Measurements from ENCODE around the gene IGFBP1. TPM values are rescaled to one million over a fixed set of nuclear protein-coding genes. Genes with fewer than 3 reads are reported as not detected.

IGFBP1 gene
- total and polyA plus RNA-seq, 2 of the 13 experiments (the other 11 are each of a cell fraction or from before 2014, with no cell fraction given) = 5.4 to 885 TPM

DNA sequence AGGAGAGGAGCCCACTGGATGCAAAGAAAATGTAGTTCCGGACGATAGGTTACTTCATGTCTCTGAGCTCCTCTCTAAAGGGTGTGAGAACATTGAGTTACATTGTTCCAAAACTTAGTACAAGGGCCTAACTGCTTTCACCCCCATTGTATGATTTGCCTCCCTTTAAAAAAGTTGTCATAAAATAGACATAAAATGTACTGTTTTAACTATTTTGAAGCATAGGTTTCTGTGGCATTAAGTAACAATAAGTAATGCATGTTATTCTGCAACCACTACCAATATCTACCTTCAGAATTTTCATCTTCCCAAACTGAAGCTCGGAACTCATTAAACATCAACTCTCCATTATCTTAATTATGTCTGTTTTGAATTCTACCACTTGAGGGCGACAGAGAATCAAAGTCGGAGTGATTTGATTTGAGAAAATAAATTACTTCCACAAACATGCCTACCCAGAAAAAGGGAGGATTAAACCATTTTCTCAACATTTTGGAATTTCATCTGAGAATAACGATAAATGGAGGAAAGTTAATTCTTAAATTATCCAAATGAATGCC is 2.7 kb downstream of the IGFBP1 start (continued):
- TF ChIP-seq RARG (CRISPR knock-in tag; IDR thresholded peaks at IDR 0.05; ENCODE audit: low read depth) (no peak), FOXC1 (CRISPR knock-in tag; IDR thresholded peaks at IDR 0.05; ENCODE audit: borderline replicate concordance) (no peak), NFIC (IDR thresholded peaks at IDR 0.05; ENCODE audit: low read length) (no peak), IKZF1 (IDR thresholded peaks at IDR 0.05) (no peak)
- TF ChIP-seq, protein P1, sequence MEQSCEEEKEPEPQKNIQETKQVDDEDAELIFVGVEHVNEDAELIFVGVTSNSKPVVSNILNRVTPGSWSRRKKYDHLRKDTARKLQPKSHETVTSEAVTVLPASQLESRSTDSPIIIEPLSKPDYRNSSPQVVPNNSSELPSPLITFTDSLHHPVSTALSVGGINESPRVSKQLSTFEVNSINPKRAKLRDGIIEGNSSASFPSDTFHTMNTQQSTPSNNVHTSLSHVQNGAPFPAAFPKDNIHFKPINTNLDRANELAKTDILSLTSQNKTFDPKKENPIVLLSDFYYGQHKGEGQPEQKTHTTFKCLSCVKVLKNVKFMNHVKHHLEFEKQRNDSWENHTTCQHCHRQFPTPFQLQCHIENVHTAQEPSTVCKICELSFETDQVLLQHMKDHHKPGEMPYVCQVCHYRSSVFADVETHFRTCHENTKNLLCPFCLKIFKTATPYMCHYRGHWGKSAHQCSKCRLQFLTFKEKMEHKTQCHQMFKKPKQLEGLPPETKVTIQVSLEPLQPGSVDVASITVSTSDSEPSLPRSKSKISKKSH (CRISPR knock-in tag; IDR thresholded peaks at IDR 0.05; ENCODE audit: borderline replicate concordance) = no peak

DNA sequence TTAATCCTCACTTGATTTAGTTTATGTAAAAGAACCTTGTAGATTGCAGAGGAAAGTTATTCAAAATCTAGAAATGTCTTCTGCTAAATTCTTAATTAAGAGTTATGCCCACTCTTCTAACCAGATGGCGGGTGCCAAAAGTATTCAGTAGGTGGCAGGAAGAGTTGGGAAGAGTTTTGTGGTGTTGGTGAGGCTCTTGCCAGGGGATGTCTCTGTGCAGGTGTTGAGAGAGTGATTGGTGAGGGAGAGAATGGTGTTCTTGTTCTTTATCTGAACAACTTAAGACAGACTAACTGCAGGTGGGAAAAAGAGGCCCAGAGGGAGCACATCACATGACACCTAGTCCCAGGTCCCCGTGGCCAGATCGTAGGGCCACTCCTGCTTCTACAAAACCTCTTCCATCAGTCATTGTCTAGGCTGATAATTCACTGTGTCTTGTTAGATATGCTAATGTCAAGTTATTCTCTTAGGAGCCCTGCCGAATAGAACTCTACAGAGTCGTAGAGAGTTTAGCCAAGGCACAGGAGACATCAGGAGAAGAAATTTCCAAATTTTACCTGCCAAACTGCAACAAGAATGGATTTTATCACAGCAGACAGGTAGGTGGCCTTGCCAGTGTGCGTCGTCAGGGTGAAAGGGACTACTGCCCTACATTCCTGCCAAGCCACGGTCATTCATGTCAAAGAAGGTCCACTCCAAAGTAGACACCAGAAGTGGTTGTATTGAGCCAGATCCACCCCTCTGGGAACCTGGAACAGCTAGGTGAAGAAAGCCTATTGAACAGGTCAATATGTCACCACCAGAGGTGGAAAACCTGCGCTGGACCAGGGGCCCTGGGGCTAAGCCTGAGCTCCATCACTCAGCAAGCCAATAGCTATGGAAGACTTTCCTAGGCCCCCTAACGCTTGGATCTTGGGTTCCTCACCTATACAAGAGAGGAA is 3.4 kb downstream of the IGFBP1 start:
- TSS peak; percentile 37 for BruUV-seq (replicated peaks)
- ATAC-seq = no peak
- Histone ChIP-seq H3K9me3 (ENCODE audit: low read length) (no peaks in the 10 kb centered on the region), H3K9ac (ENCODE audit: insufficient read depth, low read depth, low read length) (no peak overlapping the region), H3K36me3 (replicated peaks in 1 of 2; ENCODE audit: control insufficient read depth in 1 of 2, insufficient read depth in 2 of 2, low read length in 2 of 2) (peaks cover 0 to 19% of the 10 kb centered on the region in 2 experiments; a peak in 4 of 5 replicates), H4K20me1 (ENCODE audit: insufficient read depth, low read length) (peaks cover 40% of the 10 kb centered on the region), H3K4me1 (ENCODE audit: insufficient read depth, low read length) (peaks cover 60% of the 10 kb centered on the region), H3K4me3 (replicated peaks in 1 of 3; ENCODE audit: insufficient read depth in 1 of 3, low read depth in 2 of 3, low read length in 3 of 3) (peak overlapping the region in 2 of 3 experiments; percentile 0 to 61; a peak in 1 of 6 replicates), H3K79me2 (ENCODE audit: insufficient read depth, low read length) (peaks cover 11% of the 10 kb centered on the region), H3K27ac (ENCODE audit: extremely low read length, insufficient read depth, low read length) (peak overlapping the region; percentile 99), H3K4me2 (ENCODE audit: low read depth, low read length) (peak overlapping the region; percentile 98), H2AFZ (ENCODE audit: low read length) (no peak overlapping the region), H3K27me3 (ENCODE audit: control insufficient read depth in 1 of 2, insufficient read depth in 2 of 2, low read length in 2 of 2) (no peaks in the 10 kb centered on the region; a peak in 1 of 5 replicates)
- ChIA-PET POLR2A (interaction anchor here (0.9 to 7.2 kb wide), 10 partner anchors 8 to 1895 kb away, joined by 3 to 118 read pairs (median 13); partner anchors contain the start of genes CCDC201 and IGFBP3), CTCF (ENCODE audit: low intra/inter-chr PET ratio, low total read pairs) (interaction anchor here (1.2 to 1.9 kb wide), 2 partner anchors 19 to 21 kb away, joined by 4 to 11 read pairs; partner anchors contain the start of gene CCDC201)
- in situ Hi-C loops (cut with HindIII; ENCODE audit: extremely low pct_ligation_motif_present, low pct_unique_long_range_greater_than_20kb) = no loop called here
- no peak for FAIRE-seq
- no peak for DNase-seq (ENCODE audit: low spot score)
- WGBS (ENCODE audit: low lambda C conversion rate) = 85% methylated on average over 10 of the region's 10 CpGs
- intact Hi-C loops (cut with micrococcal nuclease; ENCODE audit: unreplicated experiment) = no loop called here
- TF ChIP-seq, protein P2, sequence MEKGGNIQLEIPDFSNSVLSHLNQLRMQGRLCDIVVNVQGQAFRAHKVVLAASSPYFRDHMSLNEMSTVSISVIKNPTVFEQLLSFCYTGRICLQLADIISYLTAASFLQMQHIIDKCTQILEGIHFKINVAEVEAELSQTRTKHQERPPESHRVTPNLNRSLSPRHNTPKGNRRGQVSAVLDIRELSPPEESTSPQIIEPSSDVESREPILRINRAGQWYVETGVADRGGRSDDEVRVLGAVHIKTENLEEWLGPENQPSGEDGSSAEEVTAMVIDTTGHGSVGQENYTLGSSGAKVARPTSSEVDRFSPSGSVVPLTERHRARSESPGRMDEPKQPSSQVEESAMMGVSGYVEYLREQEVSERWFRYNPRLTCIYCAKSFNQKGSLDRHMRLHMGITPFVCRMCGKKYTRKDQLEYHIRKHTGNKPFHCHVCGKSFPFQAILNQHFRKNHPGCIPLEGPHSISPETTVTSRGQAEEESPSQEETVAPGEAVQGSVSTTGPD (CRISPR knock-in tag; IDR thresholded peaks at IDR 0.05) = peak; percentile 56; the same call in 1 of the 2 replicates
- TF ChIP-seq GFI1 (CRISPR knock-in tag; IDR thresholded peaks at IDR 0.05; ENCODE audit: borderline replicate concordance) (peak; percentile 19; the same call in 1 of the 2 replicates), SNAPC2 (CRISPR knock-in tag; IDR thresholded peaks at IDR 0.05) (peak; percentile 66; the same call in 1 of the 2 replicates), ARNT2 (CRISPR knock-in tag; IDR thresholded peaks at IDR 0.05; ENCODE audit: low read depth) (no peak; the same call in 1 of the 2 replicates), ZNF253 (CRISPR knock-in tag; IDR thresholded peaks at IDR 0.05; ENCODE audit: borderline replicate concordance) (no peak; the same call in 1 of the 2 replicates), POLR2G (IDR thresholded peaks at IDR 0.05; ENCODE audit: low read depth, low read length) (peak; percentile 61; the same call in 1 of the 2 replicates), HOXA7 (CRISPR knock-in tag; IDR thresholded peaks at IDR 0.05) (0 out of 2 replicates have a peak, but pooled peaks have one; percentile 21), ZFP41 (CRISPR knock-in tag; IDR thresholded peaks at IDR 0.05; ENCODE audit: borderline replicate concordance) (0 out of 2 replicates have a peak, but pooled peaks have one; percentile 28), ELF1 (CRISPR knock-in tag; IDR thresholded peaks at IDR 0.05) (0 out of 2 replicates have a peak, but pooled peaks have one; percentile 4), ZNF256 (CRISPR knock-in tag; conservative IDR thresholded peaks at IDR 0.05) (no peak), NFKBIZ (CRISPR knock-in tag; IDR thresholded peaks at IDR 0.05) (0 out of 2 replicates have a peak, but pooled peaks have one; percentile 11), RBM39 (IDR thresholded peaks at IDR 0.05; ENCODE audit: low read depth, low read length, poor library complexity, severe bottlenecking) (no peak), ELF3 (CRISPR knock-in tag; IDR thresholded peaks at IDR 0.05) (peak; percentile 45)

Data from HepG2 (cell line).